Measurements from ENCODE around the gene KRTAP5-2.
A peak's percentile ranks its signal among the peaks of the same experiment; 100 is the strongest.

Gene KRTAP5-2

DNA sequence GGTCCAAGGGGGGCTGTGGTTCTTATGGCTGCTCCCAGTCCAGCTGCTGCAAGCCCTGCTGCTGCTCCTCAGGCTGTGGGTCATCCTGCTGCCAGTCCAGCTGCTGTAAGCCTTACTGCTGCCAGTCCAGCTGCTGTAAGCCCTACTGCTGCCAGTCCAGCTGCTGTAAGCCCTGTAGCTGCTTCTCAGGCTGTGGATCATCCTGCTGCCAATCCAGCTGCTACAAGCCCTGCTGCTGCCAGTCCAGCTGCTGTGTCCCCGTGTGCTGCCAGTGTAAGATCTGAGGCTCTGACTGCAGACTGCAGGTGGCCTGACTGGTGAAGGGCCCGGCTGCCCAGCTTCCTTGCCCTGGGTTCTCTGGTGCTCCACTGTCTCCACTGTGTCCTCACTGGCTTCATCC is 32.2 kb upstream of the KRTAP5-2 start:
- Mint-ChIP-seq H3K27ac (no peak overlapping the region), H3K4me3 (no peak overlapping the region), H3K9me3 (no peaks in the 10 kb centered on the region), H3K36me3 (ENCODE audit: low read depth) (no peaks in the 10 kb centered on the region), H3K4me1 (peaks cover 17% of the 10 kb centered on the region), H3K27me3 (ENCODE audit: low read depth) (peaks cover 60% of the 10 kb centered on the region)
- TF ChIP-seq, protein P1, sequence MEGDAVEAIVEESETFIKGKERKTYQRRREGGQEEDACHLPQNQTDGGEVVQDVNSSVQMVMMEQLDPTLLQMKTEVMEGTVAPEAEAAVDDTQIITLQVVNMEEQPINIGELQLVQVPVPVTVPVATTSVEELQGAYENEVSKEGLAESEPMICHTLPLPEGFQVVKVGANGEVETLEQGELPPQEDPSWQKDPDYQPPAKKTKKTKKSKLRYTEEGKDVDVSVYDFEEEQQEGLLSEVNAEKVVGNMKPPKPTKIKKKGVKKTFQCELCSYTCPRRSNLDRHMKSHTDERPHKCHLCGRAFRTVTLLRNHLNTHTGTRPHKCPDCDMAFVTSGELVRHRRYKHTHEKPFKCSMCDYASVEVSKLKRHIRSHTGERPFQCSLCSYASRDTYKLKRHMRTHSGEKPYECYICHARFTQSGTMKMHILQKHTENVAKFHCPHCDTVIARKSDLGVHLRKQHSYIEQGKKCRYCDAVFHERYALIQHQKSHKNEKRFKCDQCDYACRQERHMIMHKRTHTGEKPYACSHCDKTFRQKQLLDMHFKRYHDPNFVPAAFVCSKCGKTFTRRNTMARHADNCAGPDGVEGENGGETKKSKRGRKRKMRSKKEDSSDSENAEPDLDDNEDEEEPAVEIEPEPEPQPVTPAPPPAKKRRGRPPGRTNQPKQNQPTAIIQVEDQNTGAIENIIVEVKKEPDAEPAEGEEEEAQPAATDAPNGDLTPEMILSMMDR (IDR thresholded peaks at IDR 0.05; ENCODE audit: unreplicated experiment in 3 of 3) = no peak

DNA sequence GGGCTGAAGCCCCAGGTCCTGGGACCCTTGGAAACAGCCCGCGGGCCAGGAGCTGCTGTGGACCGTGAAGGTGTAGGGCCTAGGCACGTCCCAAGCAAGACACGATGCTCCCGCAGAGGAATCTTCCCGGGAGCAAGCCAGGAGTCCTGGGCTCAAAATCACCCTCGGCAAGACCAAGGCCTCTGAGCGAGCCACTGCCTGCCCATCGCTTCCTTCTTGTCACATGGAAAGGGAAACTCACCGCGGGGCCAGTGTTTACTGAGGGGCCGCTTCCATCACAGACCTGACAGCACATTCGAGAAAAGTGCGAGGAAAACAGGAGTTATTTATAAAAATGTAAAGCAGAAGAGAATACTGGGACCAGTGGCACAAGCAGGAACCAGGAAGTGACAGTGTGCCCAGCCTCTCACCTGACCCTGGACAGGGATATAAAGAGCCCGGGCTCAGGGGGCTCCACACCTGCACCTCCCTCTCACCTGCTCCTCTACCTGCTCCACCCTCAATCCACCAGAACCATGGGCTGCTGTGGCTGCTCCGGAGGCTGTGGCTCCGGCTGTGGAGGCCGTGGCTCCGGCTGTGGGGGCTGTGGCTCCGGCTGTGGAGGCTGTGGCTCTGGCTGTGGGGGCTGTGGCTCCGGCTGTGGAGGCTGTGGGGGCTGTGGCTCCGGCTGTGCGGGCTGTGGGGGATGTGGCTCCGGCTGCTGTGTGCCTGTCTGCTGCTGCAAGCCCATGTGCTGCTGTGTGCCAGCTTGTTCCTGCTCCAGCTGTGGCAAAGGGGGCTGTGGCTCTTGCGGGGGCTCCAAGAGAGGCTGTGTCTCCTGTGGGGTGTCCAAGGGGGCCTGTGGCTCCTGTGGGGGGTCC is 31.5 kb upstream of the KRTAP5-2 start, which contains the start of gene KRTAP5-5:
TSS of gene KRTAP5-5 (plus strand) at position 450 of the 860 bp plus-strand sequence. CDS start at position 516, 66 bp downstream.
- Mint-ChIP-seq H3K9me3 (peaks cover 2% of the 10 kb centered on the region), H3K27ac (no peak within 1 kb of the TSS), H3K4me1 (peaks cover 17% of the 10 kb centered on the region), H3K36me3 (ENCODE audit: low read depth) (no peaks in the 10 kb centered on the region), H3K4me3 (no peak within 1 kb of the TSS), H3K27me3 (ENCODE audit: low read depth) (peaks cover 55% of the 10 kb centered on the region)
- TF ChIP-seq, protein P1 (IDR thresholded peaks at IDR 0.05; ENCODE audit: unreplicated experiment in 3 of 3) = no peak

DNA sequence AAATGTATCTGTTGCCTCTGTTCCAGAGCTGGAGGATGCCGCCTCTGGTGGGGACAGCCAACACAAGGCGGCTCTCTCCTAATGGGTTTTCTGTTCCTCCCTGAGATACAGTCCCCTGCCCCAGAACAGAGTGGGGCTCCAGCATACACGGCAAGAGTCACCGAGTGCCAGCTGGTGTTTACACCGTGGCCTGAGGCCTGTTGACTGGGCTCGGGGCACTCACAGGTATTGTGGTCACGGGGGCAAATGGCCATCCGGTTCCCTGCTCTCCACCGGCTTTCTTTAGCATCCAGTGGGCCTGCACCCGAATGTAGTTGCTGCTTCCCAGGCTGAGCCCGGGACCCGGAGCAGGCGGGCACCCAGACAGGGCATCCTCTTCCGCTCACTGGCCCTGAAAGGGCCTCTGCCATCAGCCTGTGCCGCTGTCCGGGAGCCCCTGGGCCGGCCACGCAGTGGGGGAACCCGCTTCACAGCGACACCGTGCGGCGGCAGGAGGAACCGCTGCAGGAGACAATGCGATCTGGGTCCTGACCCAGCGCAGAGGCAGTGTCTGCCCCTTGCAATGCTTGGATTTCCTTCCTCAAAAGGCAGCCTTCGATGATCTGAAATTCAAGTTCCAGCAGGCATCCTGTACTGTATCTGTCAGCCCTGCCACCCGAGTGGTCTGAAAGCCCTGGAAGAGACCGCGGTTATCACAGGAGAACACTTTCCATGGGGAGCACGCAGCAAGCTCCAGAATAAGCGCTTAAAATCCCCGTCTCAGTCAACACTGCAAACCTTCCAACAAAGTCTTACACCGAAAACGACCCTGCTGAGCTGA is 30.6 kb upstream of the KRTAP5-2 start:
- Mint-ChIP-seq H3K36me3 (ENCODE audit: low read depth) (no peaks in the 10 kb centered on the region), H3K4me3 (no peak overlapping the region), H3K27ac (no peak overlapping the region), H3K9me3 (peaks cover 2% of the 10 kb centered on the region), H3K27me3 (ENCODE audit: low read depth) (peaks cover 51% of the 10 kb centered on the region), H3K4me1 (peaks cover 17% of the 10 kb centered on the region)
- TF ChIP-seq, protein P1 (IDR thresholded peaks at IDR 0.05; ENCODE audit: unreplicated experiment in 3 of 3) = peak; percentile 88 to 96 (median 91)

DNA sequence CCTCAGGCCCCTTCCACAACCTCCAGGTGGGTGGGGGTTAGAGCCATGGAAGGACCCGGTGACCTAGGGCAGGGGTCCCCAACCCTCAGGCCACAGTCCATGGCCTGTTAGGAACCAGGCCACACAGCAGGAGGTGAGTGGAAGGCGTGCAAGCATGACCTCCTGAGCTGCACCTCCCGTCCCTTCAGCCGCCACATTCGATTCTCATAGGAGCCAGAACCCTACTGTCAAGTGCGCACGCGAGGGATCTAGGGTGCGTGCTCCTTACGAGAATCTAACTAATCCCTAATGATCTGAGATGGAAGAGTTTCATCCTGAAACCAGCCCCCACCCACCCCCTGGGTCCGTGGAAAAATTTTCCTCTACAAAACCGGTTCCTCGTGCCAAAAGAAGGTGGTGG is 27.4 kb upstream of the KRTAP5-2 start:
- Mint-ChIP-seq H3K27me3 (ENCODE audit: low read depth) (peaks cover 38% of the 10 kb centered on the region), H3K36me3 (ENCODE audit: low read depth) (no peaks in the 10 kb centered on the region), H3K4me1 (peaks cover 2% of the 10 kb centered on the region), H3K9me3 (peaks cover 2% of the 10 kb centered on the region), H3K4me3 (no peak overlapping the region), H3K27ac (no peak overlapping the region)
- TF ChIP-seq, protein P1 (IDR thresholded peaks at IDR 0.05; ENCODE audit: unreplicated experiment in 3 of 3) = no peak

DNA sequence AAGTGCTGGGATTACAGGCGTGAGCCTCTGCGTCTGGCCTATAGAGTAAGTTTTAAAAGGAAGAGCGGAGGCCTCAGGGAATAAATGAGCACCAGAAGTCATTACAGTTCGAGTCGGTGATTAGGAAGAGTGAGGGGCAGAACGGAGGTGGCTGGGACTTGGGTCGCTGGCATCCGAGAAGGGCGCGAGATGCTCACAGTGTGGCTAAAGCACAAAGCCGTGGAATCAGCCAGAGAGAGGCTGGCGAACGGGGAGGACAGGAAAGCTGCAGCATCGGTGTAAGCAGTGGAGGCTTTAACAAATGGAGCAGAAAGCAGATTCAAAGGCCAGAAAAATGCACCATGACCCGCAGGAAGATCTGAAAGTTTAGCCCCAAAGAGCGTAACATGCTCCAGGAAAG is 26.5 kb upstream of the KRTAP5-2 start:
- H3K4me1 Mint-ChIP-seq = no peaks in the 10 kb centered on the region
- TF ChIP-seq, protein P1 (IDR thresholded peaks at IDR 0.05; ENCODE audit: unreplicated experiment in 3 of 3) = no peak

More for the DNA sequence above, 26.5 kb upstream of the KRTAP5-2 start:
- Mint-ChIP-seq H3K4me3 (no peak overlapping the region), H3K36me3 (ENCODE audit: low read depth) (no peaks in the 10 kb centered on the region), H3K9me3 (peaks cover 2% of the 10 kb centered on the region), H3K27me3 (ENCODE audit: low read depth) (peaks cover 34% of the 10 kb centered on the region), H3K27ac (no peak overlapping the region)

Measured in nephron (organoid).